GM12875 (cell line): ENCODE measurements around the gene SSH2.

ENCODE experiments used
- H3K4me3 ChIP-seq: one replicate; pipeline ENCODE4 v1.5.1; 2011; ENCODE audit warnings: low read depth, low read length, control low read depth
- CTCF ChIP-seq: IDR thresholded peaks from 2 replicates; pipeline ENCODE4 v1.5.1; 2011; ENCODE audit warnings: low read depth, mild to moderate bottlenecking, control low read depth, inconsistent platforms, low read length, moderate library complexity, borderline replicate concordance; ENCODE audit not compliant: insufficient read depth

SSH2 gene

GRCh38 chr17:29577001-29577370, 353.0 kb downstream of the SSH2 start:
- no peak for TF ChIP-seq CTCF
- no peak overlapping the region for H3K4me3 ChIP-seq

GRCh38 chr17:29576214-29577000, 353.6 kb downstream of the SSH2 start:
- no peak for TF ChIP-seq CTCF
- H3K4me3 ChIP-seq = no peak overlapping the region
